Measurements from ENCODE around the gene U2SURP.
"Not testable (repeated sequence)": the region's sequence is repeated elsewhere in the genome, so short reads cannot be mapped to it uniquely, and the experiment has no call there.

The U2SURP gene

DNA sequence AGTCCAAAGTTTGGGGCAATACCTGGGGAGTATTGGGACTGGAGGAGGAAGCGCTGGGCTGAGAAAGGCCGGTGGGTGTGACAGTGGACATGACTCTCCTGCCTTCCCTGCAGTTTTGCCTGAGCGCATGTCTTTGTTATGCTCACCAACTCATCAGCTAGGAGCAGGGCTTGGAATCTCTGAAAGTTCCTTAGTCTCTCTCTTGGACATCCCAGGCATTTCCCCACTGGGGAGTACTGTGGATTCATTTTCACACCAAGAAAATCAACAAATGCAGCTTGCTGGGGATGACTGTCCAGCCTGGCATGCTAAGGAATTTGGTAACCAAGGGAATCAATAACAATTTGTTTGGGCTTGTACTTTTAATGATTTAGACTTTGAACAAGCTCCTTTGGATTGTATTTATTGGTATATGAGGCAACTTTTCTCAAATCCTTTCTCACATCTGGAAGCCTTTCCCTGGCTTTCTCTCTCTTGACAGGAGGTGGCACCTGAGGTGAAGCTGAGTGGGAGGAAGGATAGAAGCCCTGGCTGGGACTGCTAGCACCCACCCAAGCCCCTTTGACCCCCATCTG, 69.7 kb downstream of the U2SURP start:
- no peaks in the 10 kb centered on the region for H3K27me3 ChIP-seq (ENCODE audit: control insufficient read depth in 1 of 2, insufficient read depth in 2 of 2, low read length in 2 of 2)
- no peaks in the 10 kb centered on the region for H3K36me3 ChIP-seq (ENCODE audit: control insufficient read depth in 2 of 2, insufficient read depth in 2 of 2, low read length in 2 of 2)
- no peak overlapping the region for H3K27ac ChIP-seq (ENCODE audit: low read length)
- peaks cover 7% of the 10 kb centered on the region for H3K4me1 ChIP-seq (ENCODE audit: control insufficient read depth, insufficient read depth, low read length)
- no peak overlapping the region for H3K4me3 ChIP-seq (ENCODE audit: low read length in 2 of 2)
- no peak overlapping the region for H3K9ac ChIP-seq (ENCODE audit: low read length in 2 of 2)
- no peaks in the 10 kb centered on the region for H3K9me3 ChIP-seq (ENCODE audit: control insufficient read depth in 2 of 2, low read length in 2 of 2)

DNA sequence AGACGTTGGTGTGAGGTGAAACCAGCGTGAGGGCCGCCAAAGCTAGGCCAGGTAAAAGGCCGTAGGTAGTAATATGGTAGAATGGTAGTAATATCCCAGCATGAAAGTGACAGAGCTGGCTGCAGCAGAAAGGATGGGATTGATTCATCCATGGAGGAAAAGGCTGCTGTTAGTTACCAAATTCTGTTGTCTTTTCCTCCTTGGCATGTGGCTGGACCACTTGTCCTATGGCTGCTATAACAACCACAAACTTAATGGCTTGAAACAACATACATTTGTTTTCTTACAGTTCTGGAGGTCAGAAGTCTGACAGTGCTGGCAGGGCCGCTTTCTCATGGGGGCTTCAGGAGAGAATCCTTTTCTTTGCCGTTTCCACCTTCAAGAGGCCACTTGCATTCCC, 70.4 kb downstream of the U2SURP start:
- Histone ChIP-seq H3K9ac (ENCODE audit: low read length in 2 of 2) (no peak overlapping the region), H3K4me3 (ENCODE audit: low read length in 2 of 2) (no peak overlapping the region), H3K4me1 (ENCODE audit: control insufficient read depth, insufficient read depth, low read length) (peaks cover 7% of the 10 kb centered on the region), H3K27me3 (ENCODE audit: control insufficient read depth in 1 of 2, insufficient read depth in 2 of 2, low read length in 2 of 2) (no peaks in the 10 kb centered on the region), H3K27ac (ENCODE audit: low read length) (no peak overlapping the region), H3K36me3 (ENCODE audit: control insufficient read depth in 2 of 2, insufficient read depth in 2 of 2, low read length in 2 of 2) (no peaks in the 10 kb centered on the region), H3K9me3 (ENCODE audit: control insufficient read depth in 2 of 2, low read length in 2 of 2) (no peaks in the 10 kb centered on the region)

DNA sequence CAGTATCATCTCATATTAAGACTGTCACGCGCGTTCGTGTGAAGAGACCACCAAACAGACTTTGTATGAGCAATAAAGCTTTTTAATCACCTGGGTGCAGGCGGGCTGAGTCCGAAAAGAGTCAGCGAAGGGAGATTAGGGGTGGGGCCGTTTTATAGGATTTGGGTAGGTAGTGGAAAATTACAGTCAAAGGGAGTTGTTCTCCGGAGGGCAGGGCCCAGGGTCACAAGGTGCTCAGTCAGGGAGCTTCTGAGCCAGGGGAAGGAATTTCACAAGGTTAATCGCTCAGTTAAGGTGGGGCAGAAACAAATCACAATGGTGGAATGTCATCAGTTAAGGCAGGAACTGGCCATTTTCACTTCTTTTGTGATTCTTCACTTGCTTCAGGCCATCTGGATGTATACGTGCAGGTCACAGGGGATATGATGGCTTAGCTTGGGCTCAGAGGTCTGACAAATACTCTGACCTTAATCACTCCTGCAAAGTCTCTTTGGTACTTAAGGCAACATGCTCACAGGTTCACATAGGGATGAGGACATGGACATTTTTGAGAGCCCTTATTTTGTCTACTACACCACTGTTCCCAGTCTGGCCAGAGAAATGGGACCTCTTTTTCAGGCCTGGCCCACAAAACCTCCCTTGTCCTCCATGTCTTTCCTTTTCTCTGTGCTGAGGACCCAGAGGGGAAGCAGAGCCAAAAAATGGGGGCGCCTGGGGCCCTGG, 71.1 kb downstream of the U2SURP start:
- H3K27ac ChIP-seq (ENCODE audit: low read length); H3K36me3 ChIP-seq (ENCODE audit: control insufficient read depth in 2 of 2, insufficient read depth in 2 of 2, low read length in 2 of 2); H3K9me3 ChIP-seq (ENCODE audit: control insufficient read depth in 2 of 2, low read length in 2 of 2); H3K4me3 ChIP-seq (ENCODE audit: low read length in 2 of 2); H3K4me1 ChIP-seq (ENCODE audit: control insufficient read depth, insufficient read depth, low read length); H3K27me3 ChIP-seq (ENCODE audit: control insufficient read depth in 1 of 2, insufficient read depth in 2 of 2, low read length in 2 of 2); H3K9ac ChIP-seq (ENCODE audit: low read length in 2 of 2): not testable (repeated sequence)

DNA sequence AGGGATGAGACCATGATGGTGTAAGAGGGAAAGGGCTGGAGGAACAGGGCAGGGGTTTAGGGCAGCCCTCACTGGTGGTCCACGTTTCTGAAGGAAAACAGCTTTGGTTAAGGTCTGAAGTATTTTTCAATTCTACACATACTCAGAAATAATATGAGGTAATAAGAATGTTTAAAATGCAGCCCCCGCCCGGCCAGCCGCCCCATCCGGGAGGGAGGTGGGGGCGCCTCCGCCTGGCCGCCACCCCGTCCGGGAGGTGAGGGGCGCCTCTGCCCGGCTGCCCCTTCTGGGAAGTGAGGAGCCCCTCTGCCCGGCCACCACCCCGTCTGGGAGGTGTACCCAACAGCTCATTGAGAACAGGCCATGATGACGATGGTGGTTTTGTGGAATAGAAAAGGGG, 72.2 kb downstream of the U2SURP start:
- not testable (repeated sequence) for H3K9ac ChIP-seq (ENCODE audit: low read length in 2 of 2); H3K9me3 ChIP-seq (ENCODE audit: control insufficient read depth in 2 of 2, low read length in 2 of 2); H3K36me3 ChIP-seq (ENCODE audit: control insufficient read depth in 2 of 2, insufficient read depth in 2 of 2, low read length in 2 of 2); H3K4me3 ChIP-seq (ENCODE audit: low read length in 2 of 2); H3K27ac ChIP-seq (ENCODE audit: low read length); H3K4me1 ChIP-seq (ENCODE audit: control insufficient read depth, insufficient read depth, low read length); H3K27me3 ChIP-seq (ENCODE audit: control insufficient read depth in 1 of 2, insufficient read depth in 2 of 2, low read length in 2 of 2)

DNA sequence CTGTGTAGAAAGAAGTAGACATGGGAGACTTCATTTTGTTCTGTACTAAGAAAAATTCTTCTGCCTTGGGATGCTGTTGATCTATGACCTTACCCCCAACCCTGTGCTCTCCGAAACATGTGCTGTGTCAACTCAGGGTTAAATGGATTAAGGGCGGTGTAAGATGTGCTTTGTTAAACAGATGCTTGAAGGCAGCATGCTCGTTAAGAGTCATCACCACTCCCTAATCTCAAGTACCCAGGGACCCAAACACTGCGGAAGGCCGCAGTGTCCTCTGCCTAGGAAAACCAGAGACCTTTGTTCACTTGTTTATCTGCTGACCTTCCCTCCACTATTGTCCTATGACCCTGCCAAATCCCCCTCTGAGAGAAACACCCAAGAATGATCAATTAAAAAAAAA, 72.6 kb downstream of the U2SURP start:
- H3K36me3 ChIP-seq (ENCODE audit: control insufficient read depth in 2 of 2, insufficient read depth in 2 of 2, low read length in 2 of 2); H3K9ac ChIP-seq (ENCODE audit: low read length in 2 of 2); H3K9me3 ChIP-seq (ENCODE audit: control insufficient read depth in 2 of 2, low read length in 2 of 2); H3K27ac ChIP-seq (ENCODE audit: low read length); H3K27me3 ChIP-seq (ENCODE audit: control insufficient read depth in 1 of 2, insufficient read depth in 2 of 2, low read length in 2 of 2); H3K4me3 ChIP-seq (ENCODE audit: low read length in 2 of 2); H3K4me1 ChIP-seq (ENCODE audit: control insufficient read depth, insufficient read depth, low read length): not testable (repeated sequence)

DNA sequence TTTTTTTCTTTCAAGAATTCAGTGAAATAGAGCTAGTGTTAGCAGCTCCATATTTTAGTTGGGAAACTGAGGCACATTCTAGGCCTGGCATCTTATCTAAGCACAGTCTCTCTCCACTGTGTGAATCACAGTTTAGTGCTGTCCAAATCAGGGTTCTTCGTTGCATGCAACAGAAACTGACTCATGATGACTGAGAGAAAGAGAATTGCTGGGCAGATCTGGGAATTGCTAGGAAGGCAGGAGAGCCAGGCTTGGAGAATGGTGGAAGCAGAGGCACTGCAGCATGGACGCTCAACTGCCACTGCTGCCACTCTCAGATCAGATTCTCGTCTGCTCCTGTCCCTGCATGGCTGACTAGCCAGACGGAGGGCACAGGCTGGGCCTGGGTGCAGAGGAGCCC, 77.5 kb downstream of the U2SURP start:
- Histone ChIP-seq H3K27ac (ENCODE audit: low read length) (no peak overlapping the region), H3K4me1 (ENCODE audit: control insufficient read depth, insufficient read depth, low read length) (no peaks in the 10 kb centered on the region), H3K27me3 (ENCODE audit: control insufficient read depth in 1 of 2, insufficient read depth in 2 of 2, low read length in 2 of 2) (peaks cover 0 to 2% of the 10 kb centered on the region in 2 donors), H3K4me3 (ENCODE audit: low read length in 2 of 2) (no peak overlapping the region), H3K9me3 (ENCODE audit: control insufficient read depth in 2 of 2, low read length in 2 of 2) (no peaks in the 10 kb centered on the region), H3K9ac (ENCODE audit: low read length in 2 of 2) (no peak overlapping the region), H3K36me3 (ENCODE audit: control insufficient read depth in 2 of 2, insufficient read depth in 2 of 2, low read length in 2 of 2) (no peaks in the 10 kb centered on the region)

DNA sequence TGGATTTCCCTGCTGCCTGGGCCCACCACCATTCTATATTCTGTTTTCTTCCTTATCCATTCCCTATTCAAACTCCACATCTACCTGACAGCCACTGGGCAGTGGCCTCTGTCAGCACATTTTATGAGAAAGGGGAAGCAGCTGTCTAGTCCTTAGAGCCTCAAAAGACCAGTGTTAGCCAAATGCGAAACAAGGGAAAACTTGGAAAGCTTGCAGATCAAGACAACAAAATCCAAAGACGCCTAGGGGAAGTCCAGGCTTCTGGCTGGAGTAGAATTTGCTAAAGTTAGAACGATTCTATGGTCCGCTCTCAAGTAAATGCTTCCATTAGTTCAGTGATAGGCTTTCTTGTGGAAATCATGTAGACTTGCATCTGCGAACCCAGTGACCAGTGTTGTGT, 78.8 kb downstream of the U2SURP start:
- Histone ChIP-seq H3K27ac (ENCODE audit: low read length) (no peak overlapping the region), H3K36me3 (ENCODE audit: control insufficient read depth in 2 of 2, insufficient read depth in 2 of 2, low read length in 2 of 2) (no peaks in the 10 kb centered on the region), H3K4me3 (ENCODE audit: low read length in 2 of 2) (no peak overlapping the region), H3K9ac (ENCODE audit: low read length in 2 of 2) (no peak overlapping the region), H3K27me3 (ENCODE audit: control insufficient read depth in 1 of 2, insufficient read depth in 2 of 2, low read length in 2 of 2) (peaks cover 0 to 2% of the 10 kb centered on the region in 2 donors), H3K4me1 (ENCODE audit: control insufficient read depth, insufficient read depth, low read length) (no peaks in the 10 kb centered on the region), H3K9me3 (ENCODE audit: control insufficient read depth in 2 of 2, low read length in 2 of 2) (no peaks in the 10 kb centered on the region)

DNA sequence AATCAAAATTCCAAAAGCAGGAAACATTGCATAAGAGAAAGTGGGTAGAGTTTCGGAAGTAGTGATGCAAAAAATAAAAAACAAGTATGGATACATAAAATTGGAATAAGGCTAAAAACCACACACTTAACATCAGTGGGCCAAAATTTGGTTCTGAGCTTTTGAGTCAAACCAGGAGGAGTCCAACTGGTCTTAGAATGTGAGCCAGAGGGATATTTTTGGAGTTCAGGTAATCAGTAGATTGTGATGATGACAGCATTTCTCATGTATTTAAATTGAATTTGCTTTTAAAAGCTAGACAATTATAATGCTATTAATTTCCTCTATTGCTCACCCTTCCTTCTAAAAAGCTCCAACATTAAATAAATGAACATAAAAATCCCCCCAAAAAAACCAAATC, 80.0 kb downstream of the U2SURP start:
- no peaks in the 10 kb centered on the region for H3K36me3 ChIP-seq (ENCODE audit: control insufficient read depth in 2 of 2, insufficient read depth in 2 of 2, low read length in 2 of 2)
- H3K4me1 ChIP-seq (ENCODE audit: control insufficient read depth, insufficient read depth, low read length): no peaks in the 10 kb centered on the region
- no peak overlapping the region for H3K4me3 ChIP-seq (ENCODE audit: low read length in 2 of 2)
- H3K27me3 ChIP-seq (ENCODE audit: control insufficient read depth in 1 of 2, insufficient read depth in 2 of 2, low read length in 2 of 2): peaks cover 0 to 2% of the 10 kb centered on the region in 2 donors
- no peaks in the 10 kb centered on the region for H3K9me3 ChIP-seq (ENCODE audit: control insufficient read depth in 2 of 2, low read length in 2 of 2)
- H3K9ac ChIP-seq (ENCODE audit: low read length in 2 of 2): no peak overlapping the region
- no peak overlapping the region for H3K27ac ChIP-seq (ENCODE audit: low read length)

DNA sequence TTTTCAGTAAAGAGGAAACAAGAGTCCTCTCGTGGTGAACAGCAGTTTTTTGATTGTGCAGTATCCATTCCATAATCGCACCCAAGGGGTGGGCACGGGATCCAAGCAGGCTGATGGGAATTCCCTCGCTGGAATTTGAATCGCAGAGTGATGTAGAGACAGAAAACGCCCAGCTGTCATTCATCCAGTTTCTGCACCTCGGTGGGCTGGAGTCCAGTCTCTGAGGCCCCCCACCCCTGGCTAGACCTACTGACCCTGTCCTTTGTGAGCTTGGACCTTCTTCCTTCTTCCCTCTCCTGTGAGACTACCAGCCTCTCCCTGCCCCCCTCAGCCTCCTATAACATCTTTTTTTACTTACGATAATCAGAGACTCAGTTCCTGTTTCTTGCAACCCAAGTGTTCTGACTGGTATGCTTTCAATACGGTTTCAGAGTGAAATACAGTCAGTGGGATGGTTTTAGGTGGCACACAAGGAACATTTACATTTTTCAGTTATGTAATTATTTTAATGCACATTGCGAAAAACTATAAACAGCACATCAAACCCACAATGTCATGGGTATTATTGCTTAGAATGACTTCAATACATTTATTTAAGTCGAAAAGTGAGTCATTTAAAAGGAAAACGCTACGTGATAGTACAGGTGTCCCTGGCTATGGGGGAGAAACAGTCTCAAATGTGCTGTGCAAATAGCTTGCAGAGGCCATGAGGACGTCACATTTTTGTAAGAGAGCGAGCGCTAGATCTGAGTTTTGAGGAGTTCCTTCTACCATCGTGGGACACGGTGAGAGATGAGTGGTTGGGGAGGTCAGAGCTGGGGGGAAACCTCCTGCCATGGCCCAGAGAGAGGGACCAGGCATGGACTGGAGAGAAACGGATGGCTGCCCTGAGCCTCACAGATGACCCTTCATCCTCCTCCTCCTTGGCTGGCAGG, 80.7 kb downstream of the U2SURP start:
- H3K9me3 ChIP-seq (ENCODE audit: control insufficient read depth in 2 of 2, low read length in 2 of 2): no peaks in the 10 kb centered on the region
- H3K9ac ChIP-seq (ENCODE audit: low read length in 2 of 2): no peak overlapping the region
- H3K4me1 ChIP-seq (ENCODE audit: control insufficient read depth, insufficient read depth, low read length): no peaks in the 10 kb centered on the region
- no peak overlapping the region for H3K27ac ChIP-seq (ENCODE audit: low read length)
- peaks cover 0 to 2% of the 10 kb centered on the region in 2 donors for H3K27me3 ChIP-seq (ENCODE audit: control insufficient read depth in 1 of 2, insufficient read depth in 2 of 2, low read length in 2 of 2)
- no peak overlapping the region for H3K4me3 ChIP-seq (ENCODE audit: low read length in 2 of 2)
- H3K36me3 ChIP-seq (ENCODE audit: control insufficient read depth in 2 of 2, insufficient read depth in 2 of 2, low read length in 2 of 2): no peaks in the 10 kb centered on the region

DNA sequence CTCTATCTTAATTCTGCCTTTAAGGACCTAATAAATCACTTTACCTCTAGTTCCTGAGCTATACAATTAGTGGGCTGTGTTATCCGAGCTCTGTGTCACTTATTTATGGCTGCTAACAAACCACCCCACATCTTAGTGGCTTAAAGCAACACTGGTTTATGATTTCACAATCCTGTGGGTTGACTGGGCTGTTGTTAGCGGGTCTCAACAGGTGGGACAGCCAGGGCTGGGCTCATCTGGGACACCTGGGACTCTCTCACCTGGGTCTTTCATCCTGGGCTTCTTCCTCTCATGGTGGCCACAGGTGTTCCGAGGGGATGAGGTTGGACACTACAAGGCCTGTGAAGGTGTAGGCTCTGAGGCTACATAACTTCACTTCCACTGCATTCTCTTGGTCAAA, 82.4 kb downstream of the U2SURP start:
- H3K36me3 ChIP-seq (ENCODE audit: control insufficient read depth in 2 of 2, insufficient read depth in 2 of 2, low read length in 2 of 2): no peaks in the 10 kb centered on the region
- no peak overlapping the region for H3K4me3 ChIP-seq (ENCODE audit: low read length in 2 of 2)
- H3K27me3 ChIP-seq (ENCODE audit: control insufficient read depth in 1 of 2, insufficient read depth in 2 of 2, low read length in 2 of 2): peaks cover 0 to 2% of the 10 kb centered on the region in 2 donors
- no peaks in the 10 kb centered on the region for H3K4me1 ChIP-seq (ENCODE audit: control insufficient read depth, insufficient read depth, low read length)
- H3K9me3 ChIP-seq (ENCODE audit: control insufficient read depth in 2 of 2, low read length in 2 of 2): no peaks in the 10 kb centered on the region
- no peak overlapping the region for H3K9ac ChIP-seq (ENCODE audit: low read length in 2 of 2)
- no peak overlapping the region for H3K27ac ChIP-seq (ENCODE audit: low read length)

Data from stomach smooth muscle (tissue), 2 donors.